SK-N-SH treated with all-trans-retinoic acid at 6 μM for 48 hours (cell line): ENCODE data around the gene ADGB.

Experiments used
- ATAC-seq: fragments of 200-7000 bp; cut with Tn5 transposase; 3 replicates; pipeline ENCODE4 v1.9.1; 2020; ENCODE audit warnings: mild to moderate bottlenecking, moderate library complexity
- ARNTL ChIP-seq: fragments of 450-650 bp; formaldehyde crosslinking; IDR thresholded peaks from 2 replicates; pipeline ENCODE4 v1.5.0; 2020; ENCODE audit warnings: low read depth, mild to moderate bottlenecking, moderate library complexity, borderline replicate concordance
- BACH2 ChIP-seq: fragments of 250-450 bp; sonication (Bioruptor Pico); IDR thresholded peaks from 2 replicates; pipeline ENCODE4 v1.9.0; 2021; ENCODE audit warnings: mild to moderate bottlenecking, borderline replicate concordance
- CSDC2 ChIP-seq: fragments of 250-450 bp; sonication (Bioruptor Pico); IDR thresholded peaks from 2 replicates; pipeline ENCODE4 v1.5.0; 2020; ENCODE audit warnings: mild to moderate bottlenecking, moderate library complexity
- ESRRG ChIP-seq: fragments of 250-450 bp; sonication (Bioruptor Pico); IDR thresholded peaks from 2 replicates; pipeline ENCODE4 v1.6.1; 2021; ENCODE audit warnings: mild to moderate bottlenecking
- GLIS3 ChIP-seq: fragments of 250-450 bp; sonication (Bioruptor Pico); IDR thresholded peaks from 2 replicates; pipeline ENCODE4 v1.5.0; 2020; ENCODE audit warnings: mild to moderate bottlenecking, moderate library complexity
- ISL1 ChIP-seq: fragments of 250-450 bp; sonication (Bioruptor Pico); IDR thresholded peaks from 2 replicates; pipeline ENCODE4 v2.1.2; 2022; ENCODE audit warnings: mild to moderate bottlenecking, moderate library complexity
- OSR1 ChIP-seq: fragments of 250-450 bp; sonication (Bioruptor Pico); IDR thresholded peaks from 2 replicates; pipeline ENCODE4 v1.8.0; 2022; ENCODE audit warnings: moderate library complexity, mild to moderate bottlenecking, inconsistent platforms
- PPARA ChIP-seq: fragments of 250-450 bp; sonication (Bioruptor Pico); IDR thresholded peaks from 2 replicates; pipeline ENCODE4 v1.5.0; 2020; ENCODE audit warnings: mild to moderate bottlenecking, borderline replicate concordance
- RARB ChIP-seq: fragments of 250-450 bp; sonication (Bioruptor Pico); IDR thresholded peaks from 2 replicates; pipeline ENCODE4 v1.8.0; 2021; ENCODE audit warnings: mild to moderate bottlenecking, moderate library complexity
- SNAI2 ChIP-seq: fragments of 250-450 bp; sonication (Bioruptor Pico); IDR thresholded peaks from 2 replicates; pipeline ENCODE4 v1.5.0; 2020; ENCODE audit warnings: mild to moderate bottlenecking, moderate library complexity
- TOX ChIP-seq: fragments of 250-450 bp; sonication (Bioruptor Pico); IDR thresholded peaks from 2 replicates; pipeline ENCODE4 v1.8.0; 2021; ENCODE audit warnings: mild to moderate bottlenecking, moderate library complexity, borderline replicate concordance
- TSHZ2 ChIP-seq: fragments of 250-450 bp; sonication (Bioruptor Pico); IDR thresholded peaks from 2 replicates; pipeline ENCODE4 v1.5.0; 2020; ENCODE audit warnings: mild to moderate bottlenecking, moderate library complexity
- ZC3H10 ChIP-seq: fragments of 250-450 bp; sonication (Bioruptor Pico); IDR thresholded peaks from 2 replicates; pipeline ENCODE4 v1.5.1; 2021; ENCODE audit warnings: mild to moderate bottlenecking, moderate library complexity
- ZFP3 ChIP-seq: fragments of 250-450 bp; sonication (Bioruptor Pico); IDR thresholded peaks from 2 replicates; pipeline ENCODE4 v1.5.0; 2020; ENCODE audit warnings: mild to moderate bottlenecking, moderate library complexity
- ZNF565 ChIP-seq: fragments of 450-650 bp; formaldehyde crosslinking; conservative IDR thresholded peaks from 2 replicates; pipeline ENCODE4 v1.5.0; 2020; ENCODE audit warnings: low read depth, mild to moderate bottlenecking, moderate library complexity
- ZNF70 ChIP-seq: fragments of 450-650 bp; formaldehyde crosslinking; IDR thresholded peaks from 2 replicates; pipeline ENCODE4 v1.5.0; 2020; ENCODE audit warnings: mild to moderate bottlenecking, moderate library complexity
- ZNF8 ChIP-seq: fragments of 450-650 bp; formaldehyde crosslinking; IDR thresholded peaks from 2 replicates; pipeline ENCODE4 v1.5.0; 2020; ENCODE audit warnings: mild to moderate bottlenecking, moderate library complexity
- TF ChIP-seq, protein P1 (sequence below): fragments of 250-450 bp; sonication (Bioruptor Pico); IDR thresholded peaks from 2 replicates; pipeline ENCODE4 v1.5.1; 2020; ENCODE audit warnings: low read depth, mild to moderate bottlenecking, moderate library complexity
- TF ChIP-seq, protein P2 (sequence below): fragments of 250-450 bp; sonication (Bioruptor Pico); IDR thresholded peaks from 2 replicates; pipeline ENCODE4 v1.5.1; 2021; ENCODE audit warnings: mild to moderate bottlenecking, moderate library complexity
- TF ChIP-seq, protein P3 (sequence below): fragments of 250-450 bp; sonication (Bioruptor Pico); IDR thresholded peaks from 2 replicates; pipeline ENCODE4 v1.8.0; 2021; ENCODE audit warnings: low read depth, mild to moderate bottlenecking, moderate library complexity, borderline replicate concordance
- TF ChIP-seq, protein P4 (sequence below): fragments of 250-450 bp; sonication (Bioruptor Pico); IDR thresholded peaks from 2 replicates; pipeline ENCODE4 v1.8.0; 2020; ENCODE audit warnings: mild to moderate bottlenecking, moderate library complexity, borderline replicate concordance

The ADGB gene

GRCh38 chr6:146574211-146574610 lies 24.6 kb upstream of the ADGB start:
- no peak for ATAC-seq
- TF ChIP-seq ESRRG (CRISPR knock-in tag) = no peak
- TF ChIP-seq, protein P1, sequence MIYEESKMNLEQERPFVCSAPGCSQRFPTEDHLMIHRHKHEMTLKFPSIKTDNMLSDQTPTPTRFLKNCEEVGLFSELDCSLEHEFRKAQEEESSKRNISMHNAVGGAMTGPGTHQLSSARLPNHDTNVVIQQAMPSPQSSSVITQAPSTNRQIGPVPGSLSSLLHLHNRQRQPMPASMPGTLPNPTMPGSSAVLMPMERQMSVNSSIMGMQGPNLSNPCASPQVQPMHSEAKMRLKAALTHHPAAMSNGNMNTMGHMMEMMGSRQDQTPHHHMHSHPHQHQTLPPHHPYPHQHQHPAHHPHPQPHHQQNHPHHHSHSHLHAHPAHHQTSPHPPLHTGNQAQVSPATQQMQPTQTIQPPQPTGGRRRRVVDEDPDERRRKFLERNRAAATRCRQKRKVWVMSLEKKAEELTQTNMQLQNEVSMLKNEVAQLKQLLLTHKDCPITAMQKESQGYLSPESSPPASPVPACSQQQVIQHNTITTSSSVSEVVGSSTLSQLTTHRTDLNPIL (CRISPR knock-in tag) = no peak

GRCh38 chr6:146578054-146578453 lies 20.7 kb upstream of the ADGB start:
- TF ChIP-seq, protein P2, sequence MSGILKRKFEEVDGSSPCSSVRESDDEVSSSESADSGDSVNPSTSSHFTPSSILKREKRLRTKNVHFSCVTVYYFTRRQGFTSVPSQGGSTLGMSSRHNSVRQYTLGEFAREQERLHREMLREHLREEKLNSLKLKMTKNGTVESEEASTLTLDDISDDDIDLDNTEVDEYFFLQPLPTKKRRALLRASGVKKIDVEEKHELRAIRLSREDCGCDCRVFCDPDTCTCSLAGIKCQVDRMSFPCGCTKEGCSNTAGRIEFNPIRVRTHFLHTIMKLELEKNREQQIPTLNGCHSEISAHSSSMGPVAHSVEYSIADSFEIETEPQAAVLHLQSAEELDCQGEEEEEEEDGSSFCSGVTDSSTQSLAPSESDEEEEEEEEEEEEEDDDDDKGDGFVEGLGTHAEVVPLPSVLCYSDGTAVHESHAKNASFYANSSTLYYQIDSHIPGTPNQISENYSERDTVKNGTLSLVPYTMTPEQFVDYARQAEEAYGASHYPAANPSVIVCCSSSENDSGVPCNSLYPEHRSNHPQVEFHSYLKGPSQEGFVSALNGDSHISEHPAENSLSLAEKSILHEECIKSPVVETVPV (CRISPR knock-in tag) = no peak
- TF ChIP-seq SNAI2 (CRISPR knock-in tag) (no peak), BACH2 (CRISPR knock-in tag) (no peak), TOX (CRISPR knock-in tag) (no peak), ZFP3 (CRISPR knock-in tag) (no peak), ISL1 (CRISPR knock-in tag) (no peak), ARNTL (CRISPR knock-in tag) (no peak), GLIS3 (CRISPR knock-in tag) (no peak), ESRRG (CRISPR knock-in tag) (no peak), ZC3H10 (no peak), OSR1 (no peak), ZNF8 (CRISPR knock-in tag) (no peak), TSHZ2 (no peak)
- TF ChIP-seq, protein P3, sequence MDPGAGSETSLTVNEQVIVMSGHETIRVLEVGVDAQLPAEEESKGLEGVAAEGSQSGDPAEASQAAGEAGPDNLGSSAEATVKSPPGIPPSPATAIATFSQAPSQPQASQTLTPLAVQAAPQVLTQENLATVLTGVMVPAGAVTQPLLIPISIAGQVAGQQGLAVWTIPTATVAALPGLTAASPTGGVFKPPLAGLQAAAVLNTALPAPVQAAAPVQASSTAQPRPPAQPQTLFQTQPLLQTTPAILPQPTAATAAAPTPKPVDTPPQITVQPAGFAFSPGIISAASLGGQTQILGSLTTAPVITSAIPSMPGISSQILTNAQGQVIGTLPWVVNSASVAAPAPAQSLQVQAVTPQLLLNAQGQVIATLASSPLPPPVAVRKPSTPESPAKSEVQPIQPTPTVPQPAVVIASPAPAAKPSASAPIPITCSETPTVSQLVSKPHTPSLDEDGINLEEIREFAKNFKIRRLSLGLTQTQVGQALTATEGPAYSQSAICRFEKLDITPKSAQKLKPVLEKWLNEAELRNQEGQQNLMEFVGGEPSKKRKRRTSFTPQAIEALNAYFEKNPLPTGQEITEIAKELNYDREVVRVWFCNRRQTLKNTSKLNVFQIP = no peak
- TF ChIP-seq, protein P4, sequence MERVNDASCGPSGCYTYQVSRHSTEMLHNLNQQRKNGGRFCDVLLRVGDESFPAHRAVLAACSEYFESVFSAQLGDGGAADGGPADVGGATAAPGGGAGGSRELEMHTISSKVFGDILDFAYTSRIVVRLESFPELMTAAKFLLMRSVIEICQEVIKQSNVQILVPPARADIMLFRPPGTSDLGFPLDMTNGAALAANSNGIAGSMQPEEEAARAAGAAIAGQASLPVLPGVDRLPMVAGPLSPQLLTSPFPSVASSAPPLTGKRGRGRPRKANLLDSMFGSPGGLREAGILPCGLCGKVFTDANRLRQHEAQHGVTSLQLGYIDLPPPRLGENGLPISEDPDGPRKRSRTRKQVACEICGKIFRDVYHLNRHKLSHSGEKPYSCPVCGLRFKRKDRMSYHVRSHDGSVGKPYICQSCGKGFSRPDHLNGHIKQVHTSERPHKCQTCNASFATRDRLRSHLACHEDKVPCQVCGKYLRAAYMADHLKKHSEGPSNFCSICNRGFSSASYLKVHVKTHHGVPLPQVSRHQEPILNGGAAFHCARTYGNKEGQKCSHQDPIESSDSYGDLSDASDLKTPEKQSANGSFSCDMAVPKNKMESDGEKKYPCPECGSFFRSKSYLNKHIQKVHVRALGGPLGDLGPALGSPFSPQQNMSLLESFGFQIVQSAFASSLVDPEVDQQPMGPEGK = no peak
- no peak for ATAC-seq

DNA sequence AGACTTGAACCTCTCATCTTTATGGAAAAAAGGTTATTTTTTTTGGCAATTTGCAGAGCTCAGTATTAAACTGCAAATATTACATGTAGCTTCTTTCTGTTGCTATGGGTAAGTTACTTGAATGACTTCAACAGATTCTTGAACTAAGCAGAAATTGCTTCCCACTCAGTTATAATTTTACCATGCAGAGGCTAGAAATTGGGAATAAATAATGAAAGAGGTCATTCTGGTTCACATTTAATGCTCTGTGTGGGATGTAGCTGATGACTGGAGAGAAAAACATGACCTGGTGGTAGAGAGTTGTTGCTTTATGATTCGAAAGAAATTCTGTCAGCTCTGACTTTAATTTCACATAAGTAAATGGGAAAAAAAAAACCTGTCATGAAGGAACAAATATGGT lies 16.8 kb upstream of the ADGB start:
- no peak for ATAC-seq
- TF ChIP-seq ZNF565 (CRISPR knock-in tag) (no peak), ISL1 (CRISPR knock-in tag) (no peak), BACH2 (CRISPR knock-in tag) (no peak), RARB (CRISPR knock-in tag) (no peak), CSDC2 (CRISPR knock-in tag) (no peak), ZFP3 (CRISPR knock-in tag) (no peak), OSR1 (no peak), GLIS3 (CRISPR knock-in tag) (no peak), ZNF70 (CRISPR knock-in tag) (no peak), ESRRG (CRISPR knock-in tag) (no peak)

- no peak for ATAC-seq
- TF ChIP-seq, protein P4 = no peak
- TF ChIP-seq ZNF70 (CRISPR knock-in tag) (no peak), ZNF565 (CRISPR knock-in tag) (no peak), OSR1 (no peak), GLIS3 (CRISPR knock-in tag) (no peak), PPARA (CRISPR knock-in tag) (no peak), ISL1 (CRISPR knock-in tag) (no peak), ZFP3 (CRISPR knock-in tag) (no peak), CSDC2 (CRISPR knock-in tag) (no peak)
- TF ChIP-seq, protein P2 (CRISPR knock-in tag) = no peak
- TF ChIP-seq, protein P3 = no peak
These were observed 15.9 kb upstream of the ADGB start for GRCh38 chr6:146582857-146583256.
